ENCODE data around the gene PADI3. TPM values are rescaled to one million over a fixed set of nuclear protein-coding genes. Genes with fewer than 3 reads are reported as not detected.

PADI3 gene
- total RNA-seq, 1 experiment from 2014 or later: 2.5 TPM

DNA sequence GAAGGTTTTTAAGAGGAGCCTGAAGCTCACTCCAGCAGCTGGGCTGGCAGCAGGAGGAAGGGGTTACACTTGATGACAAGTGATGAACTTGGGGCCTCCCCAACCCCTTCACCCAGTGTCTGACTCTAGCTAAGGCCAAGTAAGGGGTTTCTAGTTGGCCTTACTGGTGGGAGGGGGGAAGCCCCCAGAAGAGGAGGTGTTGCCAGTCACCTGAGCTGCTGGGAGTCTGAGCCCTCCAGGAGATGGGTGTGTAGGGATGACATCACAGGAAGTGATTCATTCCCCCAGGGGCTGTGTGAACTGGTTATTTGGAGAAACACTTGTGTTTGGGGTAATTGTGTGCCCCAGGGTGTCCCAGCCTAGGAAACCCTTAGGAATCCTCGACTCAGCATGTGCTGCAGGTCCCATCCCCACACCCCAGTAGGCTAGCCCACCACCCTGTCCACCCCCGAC lies 40.9 kb upstream of the PADI3 start:
- peaks cover 8% of the 10 kb centered on the region for H3K27me3 Mint-ChIP-seq (ENCODE audit: low read depth)
- H4K5ac ChIP-seq (ENCODE audit: insufficient read length, low read depth, low read length): no peak overlapping the region
- no peak overlapping the region for H3K18ac ChIP-seq (ENCODE audit: insufficient read length, low read depth, low read length)
- no peak overlapping the region for H2BK5ac ChIP-seq (ENCODE audit: insufficient read length, low read length)
- peak overlapping the region in 2 of 3 experiments; percentile 22 to 75; a peak in 4 of 7 replicates for H3K27ac Mint-ChIP-seq
- H2AK5ac ChIP-seq (ENCODE audit: insufficient read length, low read length): no peak overlapping the region
- H2BK15ac ChIP-seq (ENCODE audit: low read depth, low read length): no peak overlapping the region
- no CpG with 5 or more reads among the region's 2 CpGs for WGBS (ENCODE audit: extremely low coverage, insufficient read length, low lambda C conversion rate)
- H4K20me1 ChIP-seq (ENCODE audit: control insufficient read depth, insufficient read depth, insufficient read length): no peaks in the 10 kb centered on the region
- H3K79me1 ChIP-seq (ENCODE audit: insufficient read depth, low read depth, low read length, poor library complexity, severe bottlenecking): no peaks in the 10 kb centered on the region
- TF ChIP-seq, protein P1, sequence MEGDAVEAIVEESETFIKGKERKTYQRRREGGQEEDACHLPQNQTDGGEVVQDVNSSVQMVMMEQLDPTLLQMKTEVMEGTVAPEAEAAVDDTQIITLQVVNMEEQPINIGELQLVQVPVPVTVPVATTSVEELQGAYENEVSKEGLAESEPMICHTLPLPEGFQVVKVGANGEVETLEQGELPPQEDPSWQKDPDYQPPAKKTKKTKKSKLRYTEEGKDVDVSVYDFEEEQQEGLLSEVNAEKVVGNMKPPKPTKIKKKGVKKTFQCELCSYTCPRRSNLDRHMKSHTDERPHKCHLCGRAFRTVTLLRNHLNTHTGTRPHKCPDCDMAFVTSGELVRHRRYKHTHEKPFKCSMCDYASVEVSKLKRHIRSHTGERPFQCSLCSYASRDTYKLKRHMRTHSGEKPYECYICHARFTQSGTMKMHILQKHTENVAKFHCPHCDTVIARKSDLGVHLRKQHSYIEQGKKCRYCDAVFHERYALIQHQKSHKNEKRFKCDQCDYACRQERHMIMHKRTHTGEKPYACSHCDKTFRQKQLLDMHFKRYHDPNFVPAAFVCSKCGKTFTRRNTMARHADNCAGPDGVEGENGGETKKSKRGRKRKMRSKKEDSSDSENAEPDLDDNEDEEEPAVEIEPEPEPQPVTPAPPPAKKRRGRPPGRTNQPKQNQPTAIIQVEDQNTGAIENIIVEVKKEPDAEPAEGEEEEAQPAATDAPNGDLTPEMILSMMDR (conservative IDR thresholded peaks at IDR 0.05): no peak
- no peak overlapping the region for H2BK20ac ChIP-seq (ENCODE audit: low read depth, low read length, poor library complexity, severe bottlenecking)
- no peaks in the 10 kb centered on the region for H3K9me3 ChIP-seq (ENCODE audit: control insufficient read depth, low read depth, low read length)
- no peaks in the 10 kb centered on the region for H3K27me3 ChIP-seq (ENCODE audit: insufficient read depth, low read length)
- H3T11ph ChIP-seq (ENCODE audit: low read length): no peak overlapping the region
- no peak overlapping the region for H3K23ac ChIP-seq (ENCODE audit: insufficient read length, low read depth, low read length)
- no peaks in the 10 kb centered on the region for H3K79me2 ChIP-seq (ENCODE audit: insufficient read depth, low read length)
- no peak overlapping the region for H3K27ac ChIP-seq (ENCODE audit: insufficient read length, low read depth, low read length)
- no peak overlapping the region for H3K9ac ChIP-seq (ENCODE audit: extremely low read depth, insufficient read length, low read length)
- H3K9me3 Mint-ChIP-seq: no peaks in the 10 kb centered on the region
- no peak overlapping the region for H3K4ac ChIP-seq (ENCODE audit: low read depth, low read length)
- DNase-seq: no peak
- H4K8ac ChIP-seq (replicated peaks; ENCODE audit: insufficient read length, low read depth, low read length): no peak overlapping the region
- H3K14ac ChIP-seq (ENCODE audit: insufficient read depth, low read length): no peak overlapping the region
- H3K56ac ChIP-seq (ENCODE audit: insufficient read length, low read depth, low read length): no peak overlapping the region
- H2BK12ac ChIP-seq (ENCODE audit: insufficient read length, low read depth, low read length): no peak overlapping the region
- H3K4me1 ChIP-seq (ENCODE audit: insufficient read depth, low read length): no peaks in the 10 kb centered on the region; the same call in 1 of the 2 replicates
- H4K91ac ChIP-seq (ENCODE audit: insufficient read length, low read depth, low read length): no peak overlapping the region
- no peak overlapping the region for H2AFZ ChIP-seq (ENCODE audit: low read length)
- no peak overlapping the region for H2BK120ac ChIP-seq (ENCODE audit: low read depth, low read length, poor library complexity, severe bottlenecking)
- H3K23me2 ChIP-seq (ENCODE audit: insufficient read length, low read depth, low read length, poor library complexity, severe bottlenecking): no peaks in the 10 kb centered on the region
- H3K36me3 Mint-ChIP-seq (ENCODE audit: insufficient read depth in 1 of 3, low read depth in 3 of 3): no peaks in the 10 kb centered on the region
- no peak overlapping the region for H3K4me2 ChIP-seq (ENCODE audit: insufficient read depth, insufficient read length, low read length)
- peaks cover 12 to 17% of the 10 kb centered on the region in 2 experiments for H3K4me1 Mint-ChIP-seq
- H3K4me3 Mint-ChIP-seq: no peak overlapping the region

All from H9 (cell line).